GM23338 (cell line): ENCODE results near the gene TDRD1. TPM values are rescaled to one million over a fixed set of nuclear protein-coding genes. Genes with fewer than 3 reads are reported as not detected.

Experiments
- ATAC-seq: fragments of 200-7000 bp; cut with Tn5 transposase; 3 replicates; pipeline ENCODE4 v1.9.1; 2020
- DNase-seq: peaks from one replicate; pipeline ENCODE4 v3.0.0-alpha.2; 2015; ENCODE audit warnings: low spot score
- H2AFZ ChIP-seq: fragments of 200-600 bp; sonication (generic); 2 replicates; pipeline ENCODE4 v1.8.0; 2016; ENCODE audit warnings: antibody characterized with exemption, mild to moderate bottlenecking, moderate library complexity
- H3F3A ChIP-seq: fragments of 200-600 bp; sonication (generic); replicated peaks from 2 replicates; pipeline ENCODE4 v1.8.0; 2017; ENCODE audit warnings: antibody characterized with exemption, mixed run types, low read depth
- H3K27ac ChIP-seq: fragments of 200-600 bp; sonication (generic); 2 replicates; pipeline ENCODE4 v1.6.1; 2016; ENCODE audit warnings: low read depth
- H3K27me3 ChIP-seq: fragments of 200-600 bp; sonication (generic); 2 replicates; pipeline ENCODE4 v1.8.0; 2016; ENCODE audit warnings: mild to moderate bottlenecking, mixed run types, moderate library complexity; ENCODE audit not compliant: insufficient read depth
- H3K36me3 ChIP-seq: fragments of 200-600 bp; sonication (generic); 2 replicates; pipeline ENCODE4 v1.8.0; 2016; ENCODE audit warnings: mild to moderate bottlenecking; ENCODE audit not compliant: insufficient read depth
- H3K4me1 ChIP-seq: fragments of 200-600 bp; sonication (generic); 2 replicates; pipeline ENCODE4 v1.8.0; 2016; ENCODE audit warnings: mild to moderate bottlenecking, moderate library complexity; ENCODE audit not compliant: insufficient read depth
- H3K4me2 ChIP-seq: fragments of 200-600 bp; sonication (generic); 2 replicates; pipeline ENCODE4 v1.7.1; 2017; ENCODE audit warnings: mixed run types
- H3K4me3 ChIP-seq: fragments of 200-600 bp; sonication (generic); 2 replicates; pipeline ENCODE4 v1.6.1; 2016; ENCODE audit warnings: mixed run types
- H3K79me2 ChIP-seq: fragments of 200-600 bp; sonication (generic); replicated peaks from 2 replicates; pipeline ENCODE4 v1.8.0; 2017; ENCODE audit warnings: mild to moderate bottlenecking; ENCODE audit not compliant: insufficient read depth
- H3K9me2 ChIP-seq: fragments of 200-600 bp; sonication (generic); 2 replicates; pipeline ENCODE4 v1.8.0; 2017; ENCODE audit not compliant: insufficient read depth
- H4K20me1 ChIP-seq: fragments of 200-600 bp; sonication (generic); replicated peaks from 2 replicates; pipeline ENCODE4 v1.8.0; 2017; ENCODE audit warnings: mild to moderate bottlenecking; ENCODE audit not compliant: insufficient read depth
- H3K27ac Mint-ChIP-seq: 2 replicates; pipeline ENCODE4 v1.8.0; 2020; ENCODE audit warnings: inconsistent platforms, mild to moderate bottlenecking, moderate library complexity, mixed read lengths
- H3K27me3 Mint-ChIP-seq: 3 replicates; pipeline ENCODE4 v1.8.0; 2022; ENCODE audit warnings: low read depth, mild to moderate bottlenecking, moderate library complexity, mixed read lengths, inconsistent platforms; ENCODE audit not compliant: insufficient read depth, poor library complexity
- H3K36me3 Mint-ChIP-seq: 3 replicates; pipeline ENCODE4 v1.8.0; 2021; ENCODE audit warnings: low read depth, mild to moderate bottlenecking, inconsistent platforms, moderate library complexity, mixed read lengths
- H3K4me1 Mint-ChIP-seq: 3 replicates; pipeline ENCODE4 v1.8.0; 2020; ENCODE audit warnings: mild to moderate bottlenecking, inconsistent platforms, mixed read lengths
- H3K4me3 Mint-ChIP-seq: 3 replicates; pipeline ENCODE4 v1.8.0; 2021; ENCODE audit warnings: moderate library complexity, mild to moderate bottlenecking, inconsistent platforms, mixed read lengths
- H3K9me3 Mint-ChIP-seq: 3 replicates; pipeline ENCODE4 v1.8.0; 2020; ENCODE audit warnings: moderate library complexity, mild to moderate bottlenecking, inconsistent platforms, mixed read lengths
- CREB1 ChIP-seq: fragments of 250-450 bp; sonication (Bioruptor Pico); IDR thresholded peaks from 2 replicates; pipeline ENCODE4 v1.5.0; 2020; ENCODE audit warnings: low read depth, mild to moderate bottlenecking, moderate library complexity
- EZH2 ChIP-seq: fragments of 200-600 bp; sonication (generic); IDR thresholded peaks from one replicate; pipeline ENCODE4 v1.8.0; 2017; ENCODE audit warnings: antibody characterized with exemption, mild to moderate bottlenecking, low read depth; ENCODE audit not compliant: unreplicated experiment
- EZH2phosphoT487 ChIP-seq: fragments of 200-600 bp; sonication (generic); IDR thresholded peaks from one replicate; pipeline ENCODE4 v1.8.1; 2018; ENCODE audit warnings: antibody characterized with exemption; ENCODE audit not compliant: unreplicated experiment
- JUNB ChIP-seq: IDR thresholded peaks from one replicate; pipeline ENCODE4 v1.6.1; 2016; ENCODE audit warnings: antibody characterized with exemption; ENCODE audit not compliant: unreplicated experiment
- POLR2AphosphoS5 ChIP-seq: IDR thresholded peaks from 2 replicates; pipeline ENCODE4 v1.6.1; 2016; ENCODE audit warnings: antibody characterized with exemption, low read depth
- REST ChIP-seq: IDR thresholded peaks from one replicate; pipeline ENCODE4 v1.6.1; 2018; ENCODE audit warnings: antibody characterized with exemption; ENCODE audit not compliant: unreplicated experiment
- ZNF114 ChIP-seq: fragments of 250-450 bp; sonication (Bioruptor Pico); IDR thresholded peaks from 2 replicates; pipeline ENCODE4 v1.5.0; 2020; ENCODE audit warnings: mild to moderate bottlenecking, moderate library complexity
- polyA plus RNA-seq: library from polyadenylated mRNA; unstranded; fragments of >200 nt; fragmentation: Nextera tagmentation; extraction: Ambion mirVana; gene quantifications from 2 replicates; pipeline ENCODE4 v1.2.1, GENCODE V29; 2016
- total RNA-seq: library from RNA; depleted of rRNA; stranded (reverse); fragments of >200 nt; shearing (Covaris generic); gene quantifications from 2 replicates; pipeline ENCODE4 v1.2.3, GENCODE V29; 2014
- TF ChIP-seq, protein P1 (sequence below): IDR thresholded peaks from 2 replicates; pipeline ENCODE4 v1.6.1; 2016; ENCODE audit warnings: antibody characterized with exemption

The TDRD1 gene
- total and polyA plus RNA-seq, 2 experiments from 2014 or later = 0.52 to 1.5 TPM

DNA sequence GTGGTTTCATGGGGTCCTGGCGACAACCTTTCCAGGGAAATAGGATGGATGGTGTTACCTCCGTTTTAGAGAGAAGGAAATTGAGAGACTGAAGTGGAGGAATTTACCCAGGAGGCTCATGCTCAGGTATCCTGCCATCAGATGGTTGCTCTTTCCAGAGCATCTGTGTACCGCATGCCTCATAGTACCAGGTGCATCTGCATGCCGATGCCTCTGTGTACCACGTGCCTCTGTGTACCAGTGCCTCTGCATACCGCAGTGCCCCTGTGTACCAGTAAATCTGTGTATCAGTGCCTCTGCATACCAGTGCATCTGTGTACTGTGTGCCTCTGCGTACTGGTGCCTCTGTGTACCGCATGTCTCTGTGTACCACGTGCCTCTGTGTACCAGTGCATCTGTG lies 63.1 kb downstream of the TDRD1 start:
- no peak overlapping the region for H3K27ac ChIP-seq
- H3F3A ChIP-seq = no peaks in the 10 kb centered on the region
- DNase-seq = no peak
- Mint-ChIP-seq H3K36me3 (no peaks in the 10 kb centered on the region), H3K4me3 (no peak overlapping the region), H3K27me3 (peaks cover 24% of the 10 kb centered on the region), H3K9me3 (no peaks in the 10 kb centered on the region), H3K27ac (no peak overlapping the region), H3K4me1 (peaks cover 18% of the 10 kb centered on the region)
- H3K79me2 ChIP-seq = no peaks in the 10 kb centered on the region
- TF ChIP-seq REST = no peak
- no peak for TF ChIP-seq CREB1
- TF ChIP-seq JUNB = no peak
- TF ChIP-seq, protein P1, sequence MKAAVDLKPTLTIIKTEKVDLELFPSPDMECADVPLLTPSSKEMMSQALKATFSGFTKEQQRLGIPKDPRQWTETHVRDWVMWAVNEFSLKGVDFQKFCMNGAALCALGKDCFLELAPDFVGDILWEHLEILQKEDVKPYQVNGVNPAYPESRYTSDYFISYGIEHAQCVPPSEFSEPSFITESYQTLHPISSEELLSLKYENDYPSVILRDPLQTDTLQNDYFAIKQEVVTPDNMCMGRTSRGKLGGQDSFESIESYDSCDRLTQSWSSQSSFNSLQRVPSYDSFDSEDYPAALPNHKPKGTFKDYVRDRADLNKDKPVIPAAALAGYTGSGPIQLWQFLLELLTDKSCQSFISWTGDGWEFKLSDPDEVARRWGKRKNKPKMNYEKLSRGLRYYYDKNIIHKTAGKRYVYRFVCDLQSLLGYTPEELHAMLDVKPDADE = no peak
- no peak for TF ChIP-seq EZH2phosphoT487
- TF ChIP-seq ZNF114 (CRISPR knock-in tag) = no peak
- no peak for TF ChIP-seq POLR2AphosphoS5
- H3K9me2 ChIP-seq = no peaks in the 10 kb centered on the region
- peaks cover 35% of the 10 kb centered on the region for H3K27me3 ChIP-seq
- no peak overlapping the region for H3K4me3 ChIP-seq
- H2AFZ ChIP-seq = no peak overlapping the region
- ATAC-seq = no peak
- no peaks in the 10 kb centered on the region for H3K36me3 ChIP-seq
- no peaks in the 10 kb centered on the region for H4K20me1 ChIP-seq
- H3K4me2 ChIP-seq = no peak overlapping the region
- H3K4me1 ChIP-seq = peaks cover 9% of the 10 kb centered on the region

- H3K36me3 Mint-ChIP-seq = no peaks in the 10 kb centered on the region
- Histone ChIP-seq H3K9me2 (no peaks in the 10 kb centered on the region), H3K4me3 (no peak overlapping the region), H3K36me3 (no peaks in the 10 kb centered on the region), H3K27ac (no peak overlapping the region), H3F3A (no peaks in the 10 kb centered on the region), H3K27me3 (peaks cover 26% of the 10 kb centered on the region), H4K20me1 (no peaks in the 10 kb centered on the region), H2AFZ (no peak overlapping the region), H3K79me2 (no peaks in the 10 kb centered on the region), H3K4me2 (no peak overlapping the region), H3K4me1 (peaks cover 6% of the 10 kb centered on the region)
- peaks cover 20% of the 10 kb centered on the region for H3K27me3 Mint-ChIP-seq
- no peaks in the 10 kb centered on the region for H3K9me3 Mint-ChIP-seq
- no peak overlapping the region for H3K4me3 Mint-ChIP-seq
- H3K27ac Mint-ChIP-seq = no peak overlapping the region
- H3K4me1 Mint-ChIP-seq = peaks cover 14% of the 10 kb centered on the region
- DNase-seq = no peak
- no peak for ATAC-seq
- TF ChIP-seq EZH2 = no peak
- no peak for TF ChIP-seq REST
Measured at GRCh38 chr10:114243661-114244060, 64.5 kb downstream of the TDRD1 start.
